Stimulated activated CD8-positive, alpha-beta memory T cell treated with anti-CD3 and anti-CD28 coated beads, Interleukin-15, amount 100 ng/mL, for 24 hours (primary cell): ENCODE measurements around the gene CCBE1.

Source experiments
- DNase-seq: peaks from one replicate; pipeline ENCODE4 v3.0.0-alpha.2; 2020; ENCODE audit warnings: low read depth

CCBE1 gene

DNA sequence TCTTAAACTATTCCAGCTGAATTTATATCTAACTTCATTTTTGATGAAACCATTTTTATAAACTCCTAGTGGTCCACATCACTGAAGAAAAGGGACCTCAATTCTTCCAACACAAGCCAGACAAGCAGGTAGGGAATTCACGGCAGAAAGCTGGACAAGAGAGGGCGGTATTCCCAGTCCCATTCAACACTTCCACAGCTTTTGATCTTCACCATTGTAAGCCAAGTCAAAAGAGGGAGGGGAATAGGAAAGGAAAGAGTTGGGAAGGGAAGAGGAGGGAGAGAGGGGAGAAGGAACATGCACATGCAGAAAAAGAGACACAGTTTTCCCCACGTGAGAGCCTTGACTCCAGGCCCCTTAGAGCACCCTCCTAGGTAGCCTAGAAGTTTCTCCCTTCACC is 77.4 kb downstream of the CCBE1 start:
- DNase-seq, result no peak

DNA sequence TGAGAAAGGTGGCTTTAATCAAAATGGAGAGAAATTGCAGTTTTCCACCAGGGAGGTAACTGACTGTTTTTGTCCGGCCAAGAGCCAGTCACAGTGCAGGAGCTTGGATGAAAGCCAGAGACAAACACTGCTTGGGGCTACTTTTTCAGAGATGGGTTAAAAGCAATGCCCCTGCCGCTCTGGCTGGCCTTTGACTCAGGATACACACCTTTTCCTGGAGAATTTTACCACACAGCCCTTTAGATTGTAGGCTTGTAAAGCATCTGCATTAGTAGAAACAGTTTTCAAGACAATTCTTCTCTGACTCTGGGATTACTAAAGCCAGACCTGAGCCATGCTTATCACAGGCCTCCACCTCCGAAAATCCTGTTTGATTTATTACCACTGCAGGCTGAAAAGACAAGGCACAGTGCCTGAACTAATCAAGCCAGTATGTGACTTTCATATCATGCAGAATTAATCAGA is 79.7 kb downstream of the CCBE1 start:
- no peak for DNase-seq

DNA sequence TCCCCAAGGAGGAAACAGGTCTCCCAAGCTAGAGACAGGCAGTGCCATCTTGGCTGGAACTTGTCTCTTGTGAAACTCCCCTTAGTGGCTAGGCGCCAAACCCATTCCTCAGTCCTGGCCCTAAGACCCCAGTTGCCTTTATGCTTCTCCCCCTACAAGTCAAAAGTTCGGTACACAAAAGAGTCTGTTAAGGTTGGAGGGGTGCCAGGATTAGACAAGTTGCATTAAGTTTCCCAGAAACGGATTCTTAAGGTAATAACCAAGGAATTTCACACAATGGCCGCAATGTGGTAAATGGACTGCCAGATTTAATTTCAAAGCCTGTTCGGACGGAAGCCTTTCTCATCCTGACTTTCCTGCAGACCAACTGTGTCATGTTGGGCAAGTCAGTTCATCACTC is 80.7 kb downstream of the CCBE1 start:
- DNase-seq, result no peak

DNA sequence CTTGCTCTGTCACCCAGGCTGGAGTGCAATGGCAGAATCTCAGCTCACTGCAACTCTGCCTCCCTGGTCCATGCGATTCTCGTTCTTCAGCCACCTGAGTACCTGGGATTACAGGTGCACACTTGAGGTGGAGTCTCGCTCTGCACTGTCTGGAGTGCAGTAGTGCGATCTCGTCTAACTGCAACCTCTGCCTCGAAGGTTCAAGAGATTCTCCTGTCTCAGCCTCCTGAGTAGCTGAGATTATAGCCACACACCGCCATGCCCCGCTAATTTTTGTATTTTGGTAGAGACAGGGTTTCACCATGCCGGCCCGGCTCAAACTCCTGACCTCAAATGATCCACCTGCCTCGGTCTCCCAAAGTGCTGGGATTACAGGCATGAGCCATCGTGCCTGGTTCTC is 83.3 kb downstream of the CCBE1 start:
- DNase-seq, result no peak

DNA sequence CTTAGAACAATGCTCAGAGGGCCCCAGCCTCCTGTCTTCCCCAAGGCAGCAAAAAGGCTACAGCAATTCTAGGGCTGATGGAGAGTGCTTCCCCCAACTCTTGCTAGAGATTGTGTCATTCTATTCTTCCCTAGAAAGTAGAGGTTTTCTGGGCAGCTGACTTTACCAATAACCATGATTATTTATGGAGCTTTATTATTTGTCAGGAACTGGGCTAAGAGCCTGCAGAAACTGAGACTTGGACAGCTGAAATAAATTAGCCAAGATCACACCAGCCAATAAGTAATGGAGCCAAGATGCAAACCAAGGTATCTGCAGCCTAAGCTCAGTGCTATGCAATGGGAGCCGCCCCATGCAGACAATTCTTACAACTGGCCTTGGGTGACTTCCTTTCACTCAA is 84.8 kb downstream of the CCBE1 start:
- DNase-seq, result no peak

DNA sequence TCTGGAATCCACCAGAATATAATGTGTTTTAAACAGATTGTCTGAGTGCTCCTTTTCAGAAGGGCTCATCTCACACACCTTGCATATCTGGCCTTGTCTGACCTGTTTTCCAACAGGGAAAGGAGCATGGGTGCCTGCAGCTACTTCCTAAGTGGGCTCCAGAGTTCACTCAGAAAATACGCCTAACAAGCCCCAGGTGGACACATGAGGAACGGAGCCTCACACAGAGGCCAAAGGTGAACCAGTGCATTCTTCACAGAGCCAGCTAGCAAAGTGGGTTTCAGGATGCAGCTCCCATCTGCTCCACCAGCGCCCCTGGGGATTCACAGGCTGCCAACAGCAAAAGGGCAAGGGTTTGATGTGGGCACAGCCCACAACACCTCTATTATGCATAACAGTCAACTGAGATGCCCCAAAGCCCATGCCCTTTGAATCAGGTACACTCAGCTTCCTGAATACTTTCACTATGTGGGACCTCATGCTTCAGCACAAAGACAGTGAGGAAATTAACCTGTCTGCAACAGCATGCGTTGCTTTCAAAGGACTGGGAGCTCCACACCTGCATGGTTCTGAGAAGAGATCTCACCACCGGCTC is 86.6 kb downstream of the CCBE1 start:
- DNase-seq, result no peak

DNA sequence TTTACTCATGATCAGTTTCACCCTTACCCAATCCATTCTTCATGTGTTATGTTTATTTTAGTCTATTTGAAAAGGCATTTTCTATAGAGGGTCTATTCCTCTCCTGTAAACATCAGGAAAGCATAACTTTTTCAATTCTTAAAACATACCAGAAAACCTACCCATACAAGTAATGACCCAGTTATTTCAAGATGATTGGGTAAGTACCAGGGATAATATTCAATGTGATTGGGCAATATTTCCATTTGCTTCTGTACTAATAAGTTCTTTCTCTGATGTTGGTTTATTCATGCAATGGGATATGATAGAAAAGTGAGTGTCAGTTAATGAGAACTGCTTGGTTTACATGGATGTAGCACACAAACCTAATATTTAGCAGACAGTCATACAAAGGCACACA is 87.6 kb downstream of the CCBE1 start:
- DNase-seq, result no peak

DNA sequence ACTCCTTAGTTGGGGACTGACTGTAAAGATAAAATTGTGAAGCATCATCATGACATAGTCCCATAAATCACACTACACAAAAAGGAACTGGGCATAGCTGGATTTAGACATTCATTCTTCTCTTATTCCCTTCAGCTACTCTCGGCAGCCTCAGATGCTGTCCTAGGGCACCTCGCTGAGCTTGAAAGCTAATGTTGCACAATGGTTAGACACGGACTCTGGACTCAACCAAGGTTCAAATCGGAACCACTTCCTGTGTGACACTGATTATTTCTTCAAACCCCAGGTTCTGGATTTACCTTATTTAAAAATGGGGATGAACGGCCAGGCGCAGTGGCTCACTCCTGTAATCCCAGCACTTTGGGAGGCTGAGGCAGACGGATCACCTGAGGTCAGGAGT is 89.8 kb downstream of the CCBE1 start:
- no peak for DNase-seq

DNA sequence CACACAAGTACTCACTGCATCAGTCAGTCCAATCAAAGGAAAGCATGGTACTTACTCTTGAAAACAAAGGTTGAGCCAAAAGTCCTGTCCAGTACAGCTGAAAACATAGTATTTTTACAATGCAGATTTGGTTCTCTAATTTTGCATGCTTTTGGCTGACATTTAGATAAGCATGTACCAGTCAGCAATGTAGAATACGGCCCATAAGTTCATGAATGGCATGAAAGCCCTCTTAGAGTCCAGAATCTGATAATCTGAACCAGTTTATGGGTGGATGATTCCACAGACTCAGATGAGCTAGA is 90.2 kb downstream of the CCBE1 start:
- no peak for DNase-seq

DNA sequence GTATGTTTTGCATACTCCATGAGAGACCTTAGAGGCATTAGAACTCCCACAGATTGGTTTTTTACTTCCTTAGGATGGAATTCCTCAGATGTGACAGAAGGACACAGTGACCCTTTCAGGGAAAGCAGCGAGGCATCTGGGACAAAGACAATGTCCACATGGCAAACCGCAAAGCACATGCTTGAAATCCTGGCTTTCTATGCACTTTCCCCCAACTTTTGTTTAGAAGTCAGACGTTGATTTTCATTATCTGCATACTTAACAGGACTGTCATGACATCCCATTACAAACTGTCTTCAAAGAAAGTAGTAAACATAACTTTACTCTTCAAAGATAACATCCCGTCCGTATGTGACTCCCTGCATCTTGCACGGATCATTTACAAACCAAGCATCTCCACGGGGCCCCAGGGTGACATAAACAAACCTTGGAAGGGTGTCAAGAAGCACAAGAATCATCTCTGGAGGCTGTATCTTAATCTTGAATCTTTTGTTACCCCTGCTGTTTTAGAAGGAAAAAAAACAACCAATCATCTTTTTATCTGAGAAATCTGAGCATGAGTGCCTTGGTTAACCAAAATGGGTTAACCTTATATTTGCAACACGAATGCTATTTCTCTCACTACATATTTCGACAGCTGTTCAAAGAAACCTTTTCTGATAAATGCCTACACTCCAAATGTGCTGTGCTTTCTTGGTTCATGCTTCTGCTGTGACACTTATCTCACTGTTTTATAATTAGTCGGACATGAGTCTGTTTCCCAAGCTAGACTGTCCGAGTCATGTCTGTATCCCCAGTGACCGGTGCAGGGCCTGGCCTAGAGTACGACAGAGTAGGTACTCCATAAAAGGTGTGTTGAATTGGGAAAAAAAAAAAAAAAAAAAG is 90.8 kb downstream of the CCBE1 start:
- DNase-seq, result no peak

DNA sequence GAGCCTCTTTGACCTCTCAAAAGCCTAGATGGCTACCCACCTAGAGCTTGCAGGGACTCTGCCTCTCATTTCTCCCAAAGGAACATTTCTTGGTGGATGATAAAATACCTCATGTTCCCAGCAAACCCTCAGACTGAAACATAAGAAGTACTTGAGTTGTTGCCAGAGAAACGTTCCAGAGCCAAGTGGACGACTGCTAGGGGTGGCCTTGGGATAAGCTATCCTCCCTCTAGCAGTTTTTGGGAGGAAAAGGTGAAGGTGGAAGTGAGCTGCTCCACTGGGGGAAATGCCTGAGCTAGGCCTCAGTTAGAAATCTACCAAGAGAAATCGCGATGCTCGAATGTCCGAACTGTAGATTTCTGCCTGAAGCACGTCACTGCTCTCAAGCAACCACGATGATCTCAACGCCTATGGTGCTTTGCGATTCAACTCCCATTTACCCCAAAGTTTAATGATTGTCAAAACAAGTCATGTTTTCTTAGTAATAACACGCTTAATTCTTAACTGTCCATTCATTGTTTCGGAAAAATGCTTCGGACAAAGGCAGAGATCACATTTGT is 91.5 kb downstream of the CCBE1 start:
- no peak for DNase-seq

DNA sequence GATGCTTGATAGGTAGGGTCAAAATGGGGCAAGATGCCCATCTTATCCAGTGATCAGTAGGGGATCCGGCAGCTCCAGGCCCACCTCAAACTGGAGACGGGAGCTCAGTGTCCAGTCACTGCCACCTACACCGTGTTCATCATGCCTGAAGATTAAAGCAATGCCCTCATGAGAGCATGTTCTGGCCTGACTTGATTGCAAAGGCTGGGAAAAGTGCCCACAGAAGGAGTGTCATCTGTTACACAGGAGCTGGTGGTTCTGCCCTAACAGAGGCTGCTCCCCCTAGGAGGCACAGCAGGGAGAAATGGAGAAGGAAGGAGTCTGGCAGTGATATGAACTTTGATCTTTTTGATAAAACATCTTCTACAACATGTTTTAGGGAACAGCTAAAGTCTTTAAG is 92.3 kb downstream of the CCBE1 start:
- DNase-seq, result no peak

DNA sequence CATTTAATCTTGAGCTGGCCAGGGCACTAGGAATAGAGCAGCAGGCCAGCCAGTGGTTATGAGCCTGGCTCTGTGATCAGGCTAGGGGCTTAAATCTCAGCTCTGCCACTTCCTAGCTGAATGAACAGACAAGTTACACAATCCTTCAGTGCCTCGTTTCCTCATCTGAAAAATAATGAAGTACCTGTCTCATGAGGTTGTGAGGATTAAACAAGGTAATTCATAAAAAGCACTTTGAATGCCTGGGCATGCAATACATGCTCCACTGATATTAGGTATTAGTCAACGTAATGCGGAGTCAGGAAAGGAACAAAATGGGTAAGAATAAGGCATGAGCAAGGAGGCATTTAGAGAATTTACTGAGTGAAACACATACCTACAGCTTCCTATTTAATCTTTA is 100.2 kb downstream of the CCBE1 start:
- no peak for DNase-seq

DNA sequence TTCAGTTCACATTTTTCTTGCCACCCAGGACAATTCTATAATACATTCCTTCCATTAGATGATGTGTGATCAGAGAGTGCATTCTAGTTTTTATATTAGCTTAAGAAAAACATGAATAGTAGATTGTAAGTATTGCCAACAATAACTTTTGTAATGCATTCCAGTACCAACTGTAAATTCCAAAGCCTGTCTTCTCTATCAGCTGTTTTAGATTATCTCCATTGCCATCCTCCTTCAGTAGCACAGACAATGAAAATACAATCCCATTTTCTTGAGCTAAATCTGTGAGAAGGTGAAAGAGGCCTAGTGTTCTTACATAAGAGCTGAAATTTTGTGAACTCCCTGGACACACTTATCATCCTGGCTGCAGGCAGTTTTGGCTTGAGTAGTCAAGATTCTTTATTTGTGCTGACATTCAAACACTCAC is 103.9 kb downstream of the CCBE1 start:
- no peak for DNase-seq

DNA sequence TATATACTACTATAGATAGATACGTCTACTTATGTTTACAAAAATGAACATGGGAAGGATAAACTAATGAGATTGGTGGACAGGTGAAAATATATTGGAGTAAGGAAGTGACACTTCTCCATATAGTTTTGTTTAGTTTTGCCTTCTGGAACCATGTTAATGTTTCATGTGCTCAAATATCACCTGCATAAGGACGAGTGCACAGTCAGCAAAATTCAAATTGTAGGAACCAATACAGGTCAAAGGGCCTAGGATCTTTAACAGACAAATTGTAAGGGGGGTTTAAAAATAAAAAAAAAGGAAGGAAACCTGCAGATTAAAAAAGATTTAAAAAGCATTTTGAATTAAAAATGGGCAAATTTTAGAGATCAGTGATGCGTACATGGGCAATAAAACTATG is 104.6 kb downstream of the CCBE1 start:
- DNase-seq, result no peak

DNA sequence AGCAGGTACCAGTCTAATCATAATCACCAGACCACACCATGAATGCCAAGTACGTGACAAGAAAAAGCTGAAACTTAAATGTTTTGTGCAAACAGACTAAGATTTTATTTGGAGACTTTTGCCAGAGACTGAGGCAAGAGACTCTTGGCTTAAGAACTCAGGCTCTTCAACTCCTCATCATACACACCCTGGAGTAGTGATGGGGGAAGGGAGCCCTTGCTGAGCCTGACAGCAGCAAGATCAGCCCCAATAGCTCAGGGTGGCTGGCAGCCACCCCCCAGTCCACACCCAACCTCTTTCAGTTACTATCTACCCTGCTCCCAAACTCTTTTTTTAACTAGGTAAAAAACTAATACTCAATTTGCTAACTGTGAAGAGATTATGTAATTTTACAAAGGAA is 114.8 kb downstream of the CCBE1 start:
- no peak for DNase-seq

DNA sequence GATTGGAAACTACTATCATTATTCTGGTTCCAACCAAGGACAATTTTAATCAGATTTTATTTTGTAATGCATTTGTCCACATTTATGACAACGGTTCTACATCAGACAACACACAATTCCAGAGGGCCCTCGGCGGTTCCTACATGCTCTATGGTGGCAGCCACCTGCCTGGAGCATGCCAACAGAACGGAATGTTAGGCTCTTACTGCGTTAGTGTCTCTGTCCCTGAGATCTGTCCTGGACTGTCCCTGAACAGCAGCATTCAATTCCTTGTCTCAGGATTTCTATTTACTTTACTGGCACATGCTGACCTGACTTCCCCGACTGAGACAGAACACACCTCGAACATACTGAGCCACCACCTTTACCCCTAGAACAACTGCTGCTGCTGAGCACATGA is 117.7 kb downstream of the CCBE1 start:
- DNase-seq, result no peak

DNA sequence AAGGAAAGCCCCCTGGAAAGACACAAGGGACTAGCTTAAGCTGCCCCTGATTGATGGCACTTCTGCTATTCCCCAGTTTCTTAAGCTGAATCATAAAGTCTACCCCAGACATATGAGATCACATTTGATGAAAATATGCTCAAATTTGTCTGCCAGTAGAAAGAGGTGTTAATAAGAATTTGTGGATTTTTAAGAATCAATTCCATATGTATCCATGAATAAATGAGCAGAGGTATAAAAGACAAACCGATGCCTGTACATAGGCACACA is 119.9 kb downstream of the CCBE1 start:
- no peak for DNase-seq

DNA sequence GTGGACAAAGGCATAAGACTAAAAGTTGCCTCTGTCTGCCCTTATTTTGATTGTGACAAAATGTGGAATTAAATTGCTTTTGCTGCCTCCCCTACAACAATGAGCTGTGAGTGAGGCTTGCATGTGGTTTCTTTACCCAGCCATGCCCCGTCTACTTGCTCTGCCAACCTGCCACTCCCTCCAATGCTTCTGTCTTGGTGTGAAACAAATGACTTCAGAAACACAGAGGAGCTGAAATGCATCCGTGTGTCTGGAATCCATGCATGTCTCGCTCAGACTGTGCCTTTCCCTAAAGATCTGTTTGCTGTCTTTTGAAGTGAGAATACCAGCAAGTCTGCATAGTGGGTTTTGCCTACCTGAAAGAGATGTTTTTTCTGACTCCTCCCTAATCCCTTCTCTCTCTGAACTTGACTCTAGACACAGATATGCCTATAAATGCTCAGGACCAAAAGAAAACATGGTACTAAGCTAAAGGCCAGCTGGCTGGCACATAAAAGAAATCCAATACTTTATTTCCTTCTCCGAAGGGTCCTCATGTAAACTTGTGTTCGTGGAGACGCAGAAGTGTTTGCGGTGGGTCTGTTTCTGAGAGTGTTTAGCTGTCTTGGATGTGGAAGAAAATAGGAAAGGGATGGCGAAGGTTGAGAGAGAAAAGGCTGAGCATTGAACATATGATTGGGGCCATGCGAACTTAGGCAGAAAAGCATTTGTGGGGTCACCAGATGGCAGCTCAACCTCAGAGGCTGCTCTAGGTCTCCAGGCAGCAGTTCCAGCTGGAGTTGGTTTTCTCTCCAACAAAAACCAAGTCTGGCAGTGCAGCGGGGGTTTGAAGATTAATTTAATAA is 120.5 kb downstream of the CCBE1 start:
- DNase-seq, result no peak

DNA sequence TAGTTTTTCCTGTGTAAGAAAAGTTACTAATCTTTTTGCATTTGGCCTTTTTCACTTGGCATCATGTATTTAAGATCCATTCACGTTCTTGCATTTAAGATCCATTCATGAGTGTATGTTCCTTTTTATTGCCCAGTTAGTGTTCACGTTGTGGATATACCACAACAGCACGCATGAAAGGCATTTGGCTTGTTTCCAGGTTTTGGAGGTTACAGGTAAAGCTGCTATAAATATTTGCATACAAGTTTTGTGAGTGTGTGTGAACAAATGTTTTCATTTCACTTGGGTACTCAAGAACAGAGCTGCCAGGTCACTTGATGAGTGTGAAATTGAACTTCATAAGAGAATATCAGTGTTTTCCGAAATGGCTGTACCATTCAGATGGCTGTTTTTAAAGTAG is 121.2 kb downstream of the CCBE1 start:
- no peak for DNase-seq

DNA sequence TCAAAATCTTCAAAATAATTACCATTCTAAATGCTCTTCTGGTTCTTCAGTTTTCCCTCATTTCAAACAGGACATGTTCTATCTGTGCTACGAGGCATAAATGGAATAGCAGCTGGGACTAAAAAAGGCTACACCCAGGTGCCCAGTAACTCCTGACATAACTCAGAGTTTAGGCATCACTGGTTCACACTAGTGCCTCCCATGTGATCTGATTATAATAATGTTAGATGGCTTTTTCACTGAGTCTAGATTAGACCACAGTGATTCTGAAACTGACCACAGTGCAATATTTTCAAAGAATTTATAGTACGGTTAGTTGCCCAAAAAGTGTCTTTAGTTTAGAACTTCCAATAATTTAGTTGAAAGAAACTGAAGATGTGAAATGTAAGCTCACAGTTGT is 123.3 kb downstream of the CCBE1 start:
- no peak for DNase-seq

DNA sequence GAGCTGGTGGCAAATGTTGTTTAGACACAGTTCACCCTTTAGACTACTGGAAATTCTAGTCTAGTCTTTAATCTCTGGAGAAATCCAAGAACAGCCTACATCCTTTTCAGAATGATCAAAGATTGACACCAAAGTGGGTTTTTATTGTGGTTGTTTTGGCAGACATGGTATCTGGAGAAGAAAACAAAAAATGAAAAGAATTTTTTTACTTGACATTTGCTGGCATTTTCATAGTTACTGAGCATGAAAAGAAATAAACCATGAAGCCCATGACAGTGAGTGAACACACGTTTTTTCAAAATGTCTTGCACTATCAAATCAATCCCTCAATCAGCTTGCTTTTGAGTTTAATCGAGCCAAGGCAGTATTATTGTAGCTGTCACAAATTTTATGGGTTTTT is 125.3 kb downstream of the CCBE1 start:
- no peak for DNase-seq

DNA sequence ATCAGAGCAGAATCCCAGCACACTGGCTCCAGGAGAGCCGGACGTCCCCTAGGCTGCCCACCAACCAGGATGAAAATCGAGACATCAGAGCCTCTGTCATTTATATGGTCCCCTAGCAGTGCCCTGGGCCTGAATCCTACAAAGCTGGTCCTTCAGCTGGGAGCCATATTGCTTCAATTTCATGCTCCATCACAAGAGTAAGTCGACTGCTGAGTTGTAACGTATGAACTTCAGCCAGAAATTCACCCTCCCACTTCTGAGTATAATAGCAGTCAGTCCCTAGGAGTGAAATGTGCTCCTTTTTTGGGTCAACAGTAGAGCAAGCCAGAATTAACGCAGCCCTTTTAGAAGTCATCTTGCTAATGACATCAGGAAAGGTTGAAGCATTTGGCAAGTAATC is 126.4 kb downstream of the CCBE1 start:
- DNase-seq, result no peak
